ENCODE results near the gene VENTX.
A peak's percentile ranks its signal among the peaks of the same experiment; 100 is the strongest.
"Not testable (repeated sequence)": the region's sequence is repeated elsewhere in the genome, so short reads cannot be mapped to it uniquely, and the experiment has no call there.

The VENTX gene

DNA sequence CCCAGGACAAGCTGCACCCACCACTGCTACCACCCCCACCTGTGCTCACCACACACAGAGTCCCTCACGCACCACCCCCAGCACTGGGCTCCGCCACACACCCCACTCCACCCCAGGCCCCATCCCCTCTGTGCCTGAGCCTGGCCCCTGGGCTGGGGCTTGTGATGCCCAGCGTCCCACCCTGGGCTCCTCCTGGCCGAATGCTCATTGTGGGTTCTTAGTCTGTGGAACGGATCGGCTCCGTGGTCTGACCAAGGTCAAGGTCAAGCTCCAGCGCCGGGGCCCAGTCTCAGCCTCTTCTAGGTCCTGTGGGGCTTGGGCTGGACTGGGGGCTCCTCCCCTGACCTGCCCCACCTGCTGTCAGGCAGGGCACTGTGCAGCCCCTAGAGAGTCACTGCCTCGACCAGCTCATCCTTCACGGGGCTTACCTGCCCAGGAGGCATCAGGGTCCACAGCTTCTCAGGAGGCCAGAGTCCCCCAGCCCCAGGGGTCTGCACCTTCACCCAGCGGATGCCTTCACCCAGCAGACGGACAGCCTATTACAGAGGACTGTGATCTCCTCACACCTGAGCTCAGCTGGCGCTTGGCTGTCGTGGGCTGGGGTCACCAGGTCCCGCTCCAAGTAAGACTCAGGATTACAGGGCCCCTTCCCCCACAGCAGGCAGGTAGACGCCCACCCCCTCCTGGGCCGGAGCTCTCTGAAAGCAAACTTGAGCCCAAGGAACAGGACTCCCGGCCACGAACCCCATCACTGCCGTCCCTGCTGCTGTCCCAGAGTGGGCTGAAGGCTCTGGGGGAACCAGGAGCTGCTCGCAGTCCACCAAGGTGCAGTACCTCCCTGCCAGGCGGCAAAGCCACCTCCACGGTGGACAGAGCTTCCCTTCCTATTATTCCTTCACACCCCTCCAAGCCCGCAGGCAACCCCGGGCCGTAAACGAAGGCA lies 22.9 kb upstream of the VENTX start:
- ATAC-seq (replicated peaks) (no peak), DNase-seq (no peak)
- Mint-ChIP-seq H3K27ac (no peak overlapping the region), H3K4me1 (ENCODE audit: low read depth in 2 of 2) (peaks cover 0 to 2% of the 10 kb centered on the region in 2 donors), H3K36me3 (ENCODE audit: insufficient read depth) (no peaks in the 10 kb centered on the region), H3K9me3 (no peaks in the 10 kb centered on the region), H3K27me3 (peaks cover 9 to 40% of the 10 kb centered on the region in 2 donors), H3K4me3 (no peak overlapping the region)

DNA sequence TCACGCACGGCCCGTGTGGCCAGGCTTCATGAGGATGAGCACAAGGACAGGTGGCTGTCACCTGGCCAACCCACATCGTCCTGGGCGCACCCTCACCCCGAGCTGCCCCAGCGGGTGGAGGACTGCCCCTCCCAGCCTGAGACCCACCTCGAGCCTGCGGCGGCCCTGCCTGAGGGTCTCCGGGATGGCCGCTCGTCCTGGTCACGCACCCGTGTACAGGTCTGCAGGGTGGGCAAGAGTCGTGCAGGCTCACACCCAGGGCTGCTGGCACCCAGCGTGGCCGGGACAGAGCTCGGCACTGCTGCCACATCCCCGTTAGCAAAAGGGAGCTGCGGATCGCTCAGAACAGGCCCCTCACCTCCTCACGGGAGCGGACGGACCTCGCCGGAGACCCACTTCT lies 22.1 kb upstream of the VENTX start:
- ATAC-seq (replicated peaks) (no peak), DNase-seq (no peak)
- H3K36me3 Mint-ChIP-seq (ENCODE audit: insufficient read depth) = no peaks in the 10 kb centered on the region
- H3K27me3 Mint-ChIP-seq = peaks cover 9 to 40% of the 10 kb centered on the region in 2 donors
- H3K27ac Mint-ChIP-seq = no peak overlapping the region
- H3K4me1 Mint-ChIP-seq (ENCODE audit: low read depth in 2 of 2) = peaks cover 0 to under 1% of the 10 kb centered on the region in 2 donors
- no peak overlapping the region for H3K4me3 Mint-ChIP-seq
- H3K9me3 Mint-ChIP-seq = no peaks in the 10 kb centered on the region

DNA sequence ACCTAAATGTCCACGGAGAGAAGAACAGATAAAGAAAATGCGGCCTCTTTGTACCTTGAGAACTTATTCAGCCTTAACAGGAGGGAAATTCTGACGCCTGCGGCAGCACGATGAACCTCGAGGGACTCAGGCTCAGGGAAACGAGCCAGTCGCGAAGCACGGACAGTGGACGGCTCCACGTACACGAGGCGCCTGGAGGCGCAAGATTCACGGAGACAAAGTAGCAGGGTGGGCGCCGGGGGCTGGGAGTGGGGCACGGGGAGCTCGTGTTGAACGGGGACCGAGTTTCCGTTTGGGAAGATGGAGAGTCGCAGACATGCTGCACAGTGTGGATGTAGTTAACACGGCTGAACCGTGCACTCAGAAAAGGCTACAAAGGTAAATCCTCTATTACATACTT lies 20.9 kb upstream of the VENTX start:
- no peak for ATAC-seq (replicated peaks)
- Mint-ChIP-seq H3K36me3 (ENCODE audit: insufficient read depth) (no peaks in the 10 kb centered on the region), H3K27me3 (peaks cover 13 to 49% of the 10 kb centered on the region in 2 donors)

DNA sequence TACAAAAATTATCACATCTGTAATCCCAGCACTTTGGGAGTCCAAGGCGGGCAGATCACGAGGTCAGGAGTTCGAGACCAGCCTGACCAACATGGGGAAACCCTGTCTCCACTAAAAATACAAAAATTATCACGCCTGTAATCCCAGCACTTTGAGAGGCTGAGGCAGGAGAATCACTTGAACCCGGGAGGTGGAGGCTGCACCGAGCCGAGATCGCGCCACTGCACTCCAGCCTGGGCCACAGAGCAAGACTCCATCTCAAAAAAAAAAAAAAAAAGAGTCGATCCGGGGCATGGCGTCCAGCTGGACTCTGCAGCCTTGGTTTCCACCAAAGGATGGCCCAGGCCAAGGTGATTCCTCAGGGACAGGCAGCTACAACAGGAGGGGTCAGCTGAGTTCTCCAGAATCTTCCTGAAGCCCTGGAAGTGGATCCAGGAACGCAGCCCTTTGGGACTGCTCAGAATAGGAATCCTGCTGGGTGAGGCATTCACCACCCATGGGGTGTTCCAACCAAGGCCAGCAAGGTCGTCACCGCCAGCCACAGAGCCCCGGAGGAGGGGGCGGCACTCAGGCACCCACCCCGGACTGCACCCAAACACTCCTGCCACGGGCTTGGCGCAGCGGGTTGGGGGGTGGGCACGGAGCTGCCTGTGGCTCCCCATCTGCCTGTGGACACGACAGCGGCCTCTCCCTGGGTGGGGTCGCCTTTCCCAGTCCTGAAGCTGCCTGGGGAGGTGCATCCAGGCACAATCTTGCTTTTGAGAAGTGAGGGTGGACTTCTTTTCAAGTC lies 19.7 kb upstream of the VENTX start:
- Mint-ChIP-seq H3K4me3 (no peak overlapping the region), H3K4me1 (ENCODE audit: low read depth in 2 of 2) (peaks cover 0 to 2% of the 10 kb centered on the region in 2 donors), H3K9me3 (no peaks in the 10 kb centered on the region), H3K36me3 (ENCODE audit: insufficient read depth) (no peaks in the 10 kb centered on the region), H3K27me3 (peaks cover 7 to 43% of the 10 kb centered on the region in 2 donors), H3K27ac (no peak overlapping the region)
- DNase-seq = no peak
- no peak for ATAC-seq (replicated peaks)

More for the DNA sequence above, 20.9 kb upstream of the VENTX start:
- no peaks in the 10 kb centered on the region for H3K9me3 Mint-ChIP-seq
- H3K27ac Mint-ChIP-seq = no peak overlapping the region
- no peak for DNase-seq
- H3K4me3 Mint-ChIP-seq = no peak overlapping the region
- H3K4me1 Mint-ChIP-seq (ENCODE audit: low read depth in 2 of 2) = peaks cover 0 to 2% of the 10 kb centered on the region in 2 donors

DNA sequence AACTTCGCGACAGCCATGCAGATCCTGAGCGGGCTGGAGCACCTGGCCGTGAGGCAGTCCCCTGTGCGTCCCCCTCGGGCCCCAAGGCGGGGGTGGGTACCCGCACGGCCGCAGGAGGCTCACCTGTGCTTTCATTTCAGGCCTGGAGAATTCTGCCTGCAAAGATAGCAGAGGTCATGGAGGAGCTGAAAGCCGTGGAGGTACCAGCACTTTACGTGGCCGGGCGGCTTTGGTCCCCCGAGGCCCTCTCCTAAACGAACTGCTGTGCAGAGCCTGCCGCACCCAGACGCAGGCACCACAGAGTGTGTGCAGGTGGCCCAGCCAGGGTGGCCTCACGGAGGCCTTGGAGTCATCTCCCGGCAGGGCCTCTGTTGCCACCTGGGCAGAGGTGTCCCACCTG lies 18.8 kb upstream of the VENTX start:
- Mint-ChIP-seq H3K27ac (no peak overlapping the region), H3K27me3 (peaks cover 7 to 47% of the 10 kb centered on the region in 2 donors), H3K4me3 (no peak overlapping the region), H3K4me1 (ENCODE audit: low read depth in 2 of 2) (peaks cover 0 to 2% of the 10 kb centered on the region in 2 donors), H3K36me3 (ENCODE audit: insufficient read depth) (no peaks in the 10 kb centered on the region), H3K9me3 (no peaks in the 10 kb centered on the region)
- no peak for DNase-seq
- no peak for ATAC-seq (replicated peaks)

DNA sequence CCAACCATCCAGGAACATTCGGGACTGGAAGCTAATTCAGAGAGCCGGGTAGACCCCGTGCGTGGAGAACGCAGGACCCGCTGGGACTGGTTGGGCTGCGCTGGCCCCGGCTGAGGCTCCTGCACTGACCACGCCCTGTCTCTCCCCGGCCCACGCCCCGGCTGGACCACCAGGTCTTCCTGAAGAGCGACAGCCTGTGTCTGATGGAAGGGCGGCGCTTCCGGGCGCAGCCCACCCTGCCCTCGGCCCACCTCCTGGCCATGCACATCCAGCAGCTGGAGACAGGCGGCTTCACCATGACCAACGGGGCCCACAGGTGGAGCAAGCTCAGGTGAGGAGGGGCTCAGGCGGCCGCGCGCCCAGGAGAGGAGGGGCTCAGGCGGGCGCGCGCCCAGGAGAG lies 17.9 kb upstream of the VENTX start:
- H3K36me3 Mint-ChIP-seq (ENCODE audit: insufficient read depth) = no peaks in the 10 kb centered on the region
- peaks cover 0 to 2% of the 10 kb centered on the region in 2 donors for H3K4me1 Mint-ChIP-seq (ENCODE audit: low read depth in 2 of 2)
- H3K27ac Mint-ChIP-seq = no peak overlapping the region
- peaks cover 7 to 45% of the 10 kb centered on the region in 2 donors for H3K27me3 Mint-ChIP-seq
- H3K9me3 Mint-ChIP-seq = no peaks in the 10 kb centered on the region
- DNase-seq (no peak), ATAC-seq (replicated peaks) (no peak)
- H3K4me3 Mint-ChIP-seq = no peak overlapping the region

DNA sequence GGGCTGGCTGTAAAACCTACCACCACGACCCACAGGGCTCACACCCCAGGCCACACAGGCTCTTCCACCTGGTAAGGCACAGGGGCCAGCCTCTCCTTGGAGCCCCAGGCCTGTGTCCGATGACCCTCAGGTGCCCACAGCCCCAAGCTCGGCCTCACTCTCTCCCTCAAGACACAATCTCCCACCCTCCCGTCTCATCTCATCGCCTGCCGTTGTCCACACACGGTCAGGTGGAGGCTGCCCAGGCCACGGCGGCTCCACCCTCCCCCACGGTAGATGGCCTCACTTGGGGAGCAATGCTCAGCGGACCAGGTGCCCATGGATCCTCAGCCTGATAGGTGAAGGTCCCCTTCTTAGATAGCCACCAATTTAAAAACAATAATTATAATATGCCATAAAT lies 16.3 kb upstream of the VENTX start:
- Mint-ChIP-seq H3K9me3 (no peaks in the 10 kb centered on the region), H3K36me3 (ENCODE audit: insufficient read depth) (no peaks in the 10 kb centered on the region), H3K4me3 (no peak overlapping the region), H3K27me3 (peaks cover 17 to 43% of the 10 kb centered on the region in 2 donors), H3K27ac (no peak overlapping the region), H3K4me1 (ENCODE audit: low read depth in 2 of 2) (peaks cover 0 to 8% of the 10 kb centered on the region in 2 donors)
- no peak for ATAC-seq (replicated peaks)
- no peak for DNase-seq

DNA sequence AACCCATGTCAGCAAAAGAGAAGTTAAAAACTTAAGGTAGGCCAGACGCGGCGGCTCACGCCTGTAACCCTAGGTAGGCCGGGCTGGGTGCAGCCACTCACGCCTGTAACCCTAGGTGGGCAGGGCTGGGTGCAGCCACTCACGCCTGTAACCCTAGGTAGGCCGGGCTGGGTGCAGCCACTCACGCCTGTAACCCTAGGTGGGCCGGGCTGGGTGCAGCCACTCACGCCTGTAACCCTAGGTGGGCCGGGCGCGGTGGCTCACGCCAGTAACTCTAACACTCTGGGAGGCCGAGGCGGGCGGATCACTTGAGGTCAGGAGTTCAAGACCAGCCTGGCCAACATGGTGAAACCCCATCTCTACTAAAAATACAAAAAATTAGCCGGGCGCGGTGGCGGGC lies 15.9 kb upstream of the VENTX start:
- not testable (repeated sequence) for DNase-seq; H3K9me3 Mint-ChIP-seq; H3K27ac Mint-ChIP-seq; H3K4me3 Mint-ChIP-seq; H3K4me1 Mint-ChIP-seq (ENCODE audit: low read depth in 2 of 2); ATAC-seq (replicated peaks); H3K36me3 Mint-ChIP-seq (ENCODE audit: insufficient read depth)
- H3K27me3 Mint-ChIP-seq = peaks cover 22 to 43% of the 10 kb centered on the region in 2 donors

DNA sequence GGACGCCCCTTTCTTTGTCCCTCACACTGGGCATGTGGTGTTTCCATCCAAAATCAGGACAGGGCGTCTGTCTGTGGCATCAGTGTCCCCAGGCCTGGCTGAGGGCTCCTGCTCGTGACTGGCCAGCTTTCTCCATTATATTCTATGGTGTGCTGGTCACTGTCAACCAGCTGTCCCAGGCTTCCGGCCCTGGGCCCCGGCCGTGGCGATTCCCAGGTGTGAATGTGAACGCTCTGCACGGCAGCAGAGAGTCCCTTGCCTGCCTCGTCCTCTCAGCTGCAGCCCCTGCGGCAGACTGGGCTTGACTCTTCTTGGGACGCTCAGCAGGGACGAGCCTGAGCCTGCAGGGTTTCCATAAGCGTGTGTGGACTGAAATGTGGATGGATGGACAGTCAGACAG lies 13.6 kb upstream of the VENTX start:
- ATAC-seq (replicated peaks) (no peak), DNase-seq (no peak)
- Mint-ChIP-seq H3K4me1 (ENCODE audit: low read depth in 2 of 2) (peaks cover 1 to 10% of the 10 kb centered on the region in 2 donors), H3K36me3 (ENCODE audit: insufficient read depth) (no peaks in the 10 kb centered on the region), H3K9me3 (no peaks in the 10 kb centered on the region), H3K27me3 (peaks cover 40 to 64% of the 10 kb centered on the region in 2 donors), H3K4me3 (no peak overlapping the region), H3K27ac (no peak overlapping the region)

DNA sequence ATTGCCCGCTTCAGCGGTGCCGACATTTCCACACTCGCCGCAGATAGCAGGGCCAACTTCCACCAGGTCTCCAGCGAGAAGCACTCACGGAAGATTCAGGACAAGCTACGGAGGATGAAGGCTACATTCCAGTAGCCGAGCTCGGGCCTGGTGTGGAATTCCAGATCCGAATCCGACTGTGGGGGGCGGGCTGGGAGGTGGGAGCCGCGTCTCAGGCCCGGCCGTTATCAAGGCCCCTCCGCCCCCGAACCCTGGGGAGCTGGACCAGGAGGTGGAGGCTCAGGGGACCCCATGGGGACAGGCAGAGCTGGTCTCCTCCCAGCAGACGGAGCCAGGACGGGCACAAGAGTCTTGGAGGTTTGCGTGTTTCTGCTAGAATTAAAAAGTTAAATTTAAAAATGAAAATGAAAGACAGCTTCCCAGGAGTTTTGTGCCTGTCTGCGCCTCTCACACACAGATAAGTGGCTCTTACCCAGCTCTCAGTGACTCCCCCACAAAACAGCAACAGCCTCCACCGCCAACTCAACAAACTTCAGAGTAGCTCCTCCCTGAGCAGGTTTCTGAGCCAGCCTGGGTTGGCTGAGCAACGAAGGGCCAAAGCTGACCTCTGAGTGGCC lies 12.8 kb upstream of the VENTX start:
- DNase-seq = no peak
- Mint-ChIP-seq H3K9me3 (no peaks in the 10 kb centered on the region), H3K4me1 (ENCODE audit: low read depth in 2 of 2) (peaks cover 4 to 16% of the 10 kb centered on the region in 2 donors), H3K36me3 (ENCODE audit: insufficient read depth) (no peaks in the 10 kb centered on the region), H3K4me3 (no peak overlapping the region), H3K27me3 (peaks cover 45 to 71% of the 10 kb centered on the region in 2 donors), H3K27ac (no peak overlapping the region)
- no peak for ATAC-seq (replicated peaks)

DNA sequence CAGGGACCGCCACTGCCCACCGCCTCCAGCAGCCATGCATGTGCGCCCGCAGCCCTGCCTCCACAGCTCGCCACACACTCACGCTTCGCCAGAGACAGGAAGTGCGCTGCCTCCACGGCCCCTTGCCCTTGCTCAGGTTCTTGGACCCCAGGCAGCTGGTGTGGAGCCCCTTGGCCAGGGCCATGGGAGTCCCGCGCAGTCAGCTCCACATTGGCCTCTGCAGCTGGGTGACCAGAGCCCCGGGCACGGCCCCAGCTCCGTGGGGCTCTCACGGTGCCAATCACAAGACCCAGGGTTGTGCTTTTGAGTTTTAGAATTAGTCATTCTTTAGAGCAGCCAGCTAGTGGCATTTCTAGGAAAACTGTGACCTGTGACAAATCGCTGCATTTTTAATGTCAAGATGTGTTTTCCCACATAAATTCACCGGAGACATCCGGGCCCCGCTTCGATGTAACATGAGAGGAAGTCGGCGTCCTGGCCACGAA lies 11.9 kb upstream of the VENTX start:
- H3K9me3 Mint-ChIP-seq = no peaks in the 10 kb centered on the region
- H3K36me3 Mint-ChIP-seq (ENCODE audit: insufficient read depth) = no peaks in the 10 kb centered on the region
- peaks cover 45 to 70% of the 10 kb centered on the region in 2 donors for H3K27me3 Mint-ChIP-seq
- no peak for DNase-seq
- H3K4me3 Mint-ChIP-seq = no peak overlapping the region
- ATAC-seq (replicated peaks) = no peak
- H3K27ac Mint-ChIP-seq = no peak overlapping the region
- H3K4me1 Mint-ChIP-seq (ENCODE audit: low read depth in 2 of 2) = peaks cover 4 to 16% of the 10 kb centered on the region in 2 donors

DNA sequence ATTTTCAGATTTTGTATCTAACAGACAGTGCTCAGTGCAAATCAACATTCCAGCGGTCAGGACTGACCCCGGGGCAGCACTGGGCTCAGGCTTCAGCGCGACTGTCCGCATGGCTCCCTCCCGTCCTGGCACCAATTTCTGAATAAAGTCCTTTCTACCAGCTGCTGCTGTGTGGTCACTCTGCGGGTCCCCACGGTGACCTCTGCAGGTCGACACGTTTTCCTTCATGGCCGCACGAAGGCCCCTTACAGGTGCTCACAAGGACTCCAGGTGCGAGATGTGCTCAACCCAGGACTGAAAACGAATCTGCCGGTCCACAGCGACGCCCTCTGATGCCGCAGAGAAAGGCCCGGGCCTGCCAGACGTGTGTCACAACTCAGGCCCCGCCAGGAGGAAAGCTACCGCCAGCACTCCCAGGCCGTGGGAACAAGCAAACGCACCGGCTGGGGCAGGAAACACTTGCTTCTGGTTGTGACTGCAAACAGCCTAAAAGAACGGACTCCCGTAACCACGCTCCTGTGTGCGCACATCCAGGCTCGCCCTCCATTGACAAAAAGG lies 11.3 kb upstream of the VENTX start:
- Mint-ChIP-seq H3K36me3 (ENCODE audit: insufficient read depth) (no peaks in the 10 kb centered on the region), H3K4me3 (peak overlapping the region in 1 of 2 donors; percentile 10), H3K27me3 (peaks cover 42 to 70% of the 10 kb centered on the region in 2 donors), H3K4me1 (ENCODE audit: low read depth in 2 of 2) (peaks cover 4 to 16% of the 10 kb centered on the region in 2 donors), H3K9me3 (no peaks in the 10 kb centered on the region), H3K27ac (no peak overlapping the region)
- DNase-seq (no peak), ATAC-seq (replicated peaks) (no peak)

DNA sequence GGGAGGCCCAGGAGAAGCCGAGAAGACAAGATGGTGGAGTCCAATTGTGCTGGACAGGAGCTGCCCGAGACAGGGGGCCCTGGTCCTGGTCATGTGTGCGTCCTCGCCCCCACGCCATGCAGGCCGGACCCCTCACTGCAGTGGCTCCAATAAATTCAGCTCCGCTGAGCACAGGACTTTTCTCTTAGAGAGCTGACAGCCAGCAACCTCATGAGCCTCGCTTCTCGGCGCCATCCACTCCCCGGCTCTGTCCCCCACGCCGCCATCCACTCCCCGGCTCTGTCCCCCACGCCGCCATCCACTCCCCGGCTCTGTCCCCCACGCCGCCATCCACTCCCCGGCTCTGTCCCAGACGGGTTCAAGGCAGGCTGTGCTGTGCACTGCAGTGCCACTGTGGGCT lies 10.4 kb upstream of the VENTX start:
- Mint-ChIP-seq H3K4me3 (no peak overlapping the region), H3K36me3 (ENCODE audit: insufficient read depth) (no peaks in the 10 kb centered on the region), H3K27me3 (peaks cover 49 to 74% of the 10 kb centered on the region in 2 donors), H3K9me3 (no peaks in the 10 kb centered on the region), H3K27ac (no peak overlapping the region), H3K4me1 (ENCODE audit: low read depth in 2 of 2) (peaks cover 4 to 16% of the 10 kb centered on the region in 2 donors)
- ATAC-seq (replicated peaks) = no peak
- DNase-seq = no peak
